IMR-90 (cell line): ENCODE results near the gene COL13A1. TPM values are rescaled to one million over a fixed set of nuclear protein-coding genes. Genes with fewer than 3 reads are reported as not detected.

ENCODE experiments used
- ATAC-seq: fragments of 200-7000 bp; cut with Tn5 transposase; 2 replicates; pipeline ENCODE4 v1.9.1; 2020; ENCODE audit warnings: low read depth, mild to moderate bottlenecking, moderate library complexity
- BruUV-seq: library from RNA; stranded (reverse); fragments of 400-500 nt; replicated peaks from 2 replicates; lab custom pipeline; 2021; lab: Mats Ljungman, UMichigan
- CTCF ChIA-PET: fragments of 300-600 bp; formaldehyde crosslinking; extraction: SDS; loops from one replicate; lab custom pipeline; 2021; ENCODE audit warnings: antibody characterized with exemption; lab: Yijun Ruan, JAX
- POLR2A ChIA-PET: fragments of 300-600 bp; sonication (Branson Sonifier 250); formaldehyde crosslinking; loops from one replicate; lab custom pipeline; 2022; ENCODE audit warnings: antibody characterized with exemption; ENCODE audit not compliant: unreplicated experiment; lab: Charles Lee
- DNase-seq: peaks from one replicate; pipeline ENCODE4 v3.0.0; 2013
- H2AFZ ChIP-seq: replicated peaks from 2 replicates; pipeline ENCODE3; 2013; ENCODE audit warnings: low read length, mild to moderate bottlenecking; ENCODE audit not compliant: poor library complexity
- H2AK5ac ChIP-seq: 2 replicates; pipeline ENCODE4 v1.6.1; 2013; ENCODE audit warnings: low read depth, low read length, inconsistent platforms
- H2AK9ac ChIP-seq: replicated peaks from 2 replicates; pipeline ENCODE3; 2013; ENCODE audit warnings: mild to moderate bottlenecking, low read depth, low read length, moderate library complexity; ENCODE audit not compliant: poor library complexity
- H2BK120ac ChIP-seq: 2 replicates; pipeline ENCODE4 v1.6.1; 2013; ENCODE audit warnings: low read depth, low read length, inconsistent platforms
- H2BK15ac ChIP-seq: 3 replicates; pipeline ENCODE4 v1.6.1; 2013; ENCODE audit warnings: low read depth, low read length, inconsistent platforms
- H2BK20ac ChIP-seq: 2 replicates; pipeline ENCODE4 v1.6.1; 2013; ENCODE audit warnings: low read depth, mild to moderate bottlenecking, inconsistent platforms, low read length, moderate library complexity
- H2BK5ac ChIP-seq: 2 replicates; pipeline ENCODE4 v1.6.1; 2013; ENCODE audit warnings: mild to moderate bottlenecking, low read depth, low read length, inconsistent platforms; ENCODE audit not compliant: poor library complexity, severe bottlenecking
- H3K14ac ChIP-seq: replicated peaks from 2 replicates; pipeline ENCODE4 v1.6.1; 2013; ENCODE audit warnings: low read depth, low read length, inconsistent platforms
- H3K18ac ChIP-seq: 2 replicates; pipeline ENCODE4 v1.6.1; 2013; ENCODE audit warnings: low read depth, low read length, control low read depth
- H3K23ac ChIP-seq: 2 replicates; pipeline ENCODE4 v1.6.1; 2013; ENCODE audit warnings: low read depth, low read length, inconsistent platforms
- H3K27ac ChIP-seq: 2 replicates; pipeline ENCODE4 v1.5.1; 2013; ENCODE audit warnings: mild to moderate bottlenecking, control low read depth, low read length; ENCODE audit not compliant: insufficient read depth
- H3K27me3 ChIP-seq: 2 replicates; pipeline ENCODE4 v1.6.1; 2013; ENCODE audit warnings: low read length; ENCODE audit not compliant: control insufficient read depth, insufficient read depth
- H3K36me3 ChIP-seq: 2 replicates; pipeline ENCODE4 v1.6.1; 2013; ENCODE audit warnings: low read length, mixed read lengths; ENCODE audit not compliant: control insufficient read depth, insufficient read depth
- H3K4ac ChIP-seq: 2 replicates; pipeline ENCODE4 v1.6.1; 2013; ENCODE audit warnings: low read depth, low read length, inconsistent platforms
- H3K4me1 ChIP-seq: 2 replicates; pipeline ENCODE4 v1.6.1; 2013; ENCODE audit warnings: low read length, mixed read lengths; ENCODE audit not compliant: control insufficient read depth, insufficient read depth
- H3K4me2 ChIP-seq: 2 replicates; pipeline ENCODE4 v1.6.1; 2013; ENCODE audit warnings: low read depth, mild to moderate bottlenecking, control low read depth, low read length, moderate library complexity
- H3K4me3 ChIP-seq: 2 replicates; pipeline ENCODE4 v1.5.1; 2013; ENCODE audit warnings: low read depth, mild to moderate bottlenecking, control low read depth, low read length, moderate library complexity; ENCODE audit not compliant: insufficient read depth
- H3K56ac ChIP-seq: 2 replicates; pipeline ENCODE4 v1.6.1; 2013; ENCODE audit warnings: low read length, inconsistent platforms; ENCODE audit not compliant: insufficient read depth; ENCODE audit errors: extremely low read depth
- H3K79me1 ChIP-seq, 2 experiments: 2 replicates each; pipeline ENCODE4 v1.6.1; 2013; ENCODE audit warnings: low read length in 2 of 2, inconsistent platforms in 1 of 2, low read depth in 1 of 2
- H3K9ac ChIP-seq: 2 replicates; pipeline ENCODE4 v1.6.1; 2013; ENCODE audit warnings: low read depth, low read length, control low read depth
- H3K9me1 ChIP-seq: 2 replicates; pipeline ENCODE4 v1.6.1; 2013; ENCODE audit warnings: low read length, inconsistent platforms; ENCODE audit not compliant: insufficient read depth
- H3K9me3 ChIP-seq: 2 replicates; pipeline ENCODE4 v1.6.1; 2013; ENCODE audit warnings: low read length; ENCODE audit not compliant: control insufficient read depth, insufficient read depth
- H4K20me1 ChIP-seq: 2 replicates; pipeline ENCODE4 v1.6.1; 2013; ENCODE audit warnings: low read length, inconsistent platforms; ENCODE audit not compliant: insufficient read depth
- H4K5ac ChIP-seq: 2 replicates; pipeline ENCODE4 v1.6.1; 2013; ENCODE audit warnings: mild to moderate bottlenecking, low read depth, low read length, control low read depth
- H4K8ac ChIP-seq, 2 experiments: 2 replicates each; pipeline ENCODE4 v1.6.1; 2013; ENCODE audit warnings: low read depth in 2 of 2, low read length in 2 of 2, control low read depth in 1 of 2, inconsistent platforms in 1 of 2
- H4K91ac ChIP-seq: 2 replicates; pipeline ENCODE4 v1.6.1; 2013; ENCODE audit warnings: low read depth, low read length, inconsistent platforms; ENCODE audit not compliant: insufficient read depth
- BHLHE40 ChIP-seq: fragments of 150-350 bp; IDR thresholded peaks from 2 replicates; pipeline ENCODE4 v1.6.1; 2016; ENCODE audit warnings: mild to moderate bottlenecking, low read depth, low read length
- CEBPB ChIP-seq: IDR thresholded peaks from 2 replicates; pipeline ENCODE4 v1.6.1; 2012; ENCODE audit warnings: low read depth, low read length, improper control_type of control experiment
- CHD1 ChIP-seq: IDR thresholded peaks from 2 replicates; pipeline ENCODE4 v1.6.1; 2012; ENCODE audit warnings: low read depth, low read length, improper control_type of control experiment
- CTCF ChIP-seq: conservative IDR thresholded peaks from 2 replicates; pipeline ENCODE4 v1.5.1; 2012; ENCODE audit warnings: mild to moderate bottlenecking, low read depth, low read length, improper control_type of control experiment
- ELK1 ChIP-seq: fragments of 150-350 bp; IDR thresholded peaks from 2 replicates; pipeline ENCODE4 v1.6.1; 2016; ENCODE audit warnings: low read depth, mild to moderate bottlenecking, low read length, moderate library complexity, borderline replicate concordance
- FOS ChIP-seq: fragments of 150-350 bp; IDR thresholded peaks from 2 replicates; pipeline ENCODE4 v1.6.1; 2016; ENCODE audit warnings: low read depth, low read length
- MAFK ChIP-seq: IDR thresholded peaks from 2 replicates; pipeline ENCODE4 v1.6.1; 2012; ENCODE audit warnings: low read depth, low read length, improper control_type of control experiment
- MAZ ChIP-seq: IDR thresholded peaks from 2 replicates; pipeline ENCODE4 v1.6.1; 2012; ENCODE audit warnings: low read depth, mild to moderate bottlenecking, low read length, improper control_type of control experiment, moderate library complexity, borderline replicate concordance
- MXI1 ChIP-seq: IDR thresholded peaks from 2 replicates; pipeline ENCODE4 v1.6.1; 2012; ENCODE audit warnings: low read depth, mild to moderate bottlenecking, low read length, moderate library complexity, borderline replicate concordance
- NFE2L2 ChIP-seq: fragments of 150-350 bp; IDR thresholded peaks from 2 replicates; pipeline ENCODE4 v1.6.1; 2016; ENCODE audit warnings: low read depth, mild to moderate bottlenecking, low read length
- POLR2A ChIP-seq: IDR thresholded peaks from 2 replicates; pipeline ENCODE4 v1.6.1; 2012; ENCODE audit warnings: mild to moderate bottlenecking, low read depth, low read length
- RAD21 ChIP-seq: IDR thresholded peaks from 2 replicates; pipeline ENCODE4 v1.6.1; 2012; ENCODE audit warnings: low read length, improper control_type of control experiment
- RCOR1 ChIP-seq: IDR thresholded peaks from 2 replicates; pipeline ENCODE4 v1.6.1; 2012; ENCODE audit warnings: mild to moderate bottlenecking, low read length, improper control_type of control experiment; ENCODE audit not compliant: insufficient replicate concordance
- RFX5 ChIP-seq: IDR thresholded peaks from 2 replicates; pipeline ENCODE4 v1.8.0; 2012; ENCODE audit warnings: low read depth, mild to moderate bottlenecking, low read length, moderate library complexity
- SMC3 ChIP-seq: fragments of 150-350 bp; IDR thresholded peaks from 2 replicates; pipeline ENCODE4 v1.6.1; 2016; ENCODE audit warnings: low read depth, mild to moderate bottlenecking, antibody characterized with exemption, low read length, moderate library complexity
- USF2 ChIP-seq: fragments of 150-350 bp; IDR thresholded peaks from 2 replicates; pipeline ENCODE4 v1.6.1; 2017; ENCODE audit warnings: mild to moderate bottlenecking, antibody characterized with exemption, low read length, low read depth
- WGBS, 2 experiments: methylation state at CpG; one replicate each; pipeline versions ENCODE4 v1.1.5 to v1.1.7; 2013; ENCODE audit warnings: missing lambda C conversion rate in 2 of 2; ENCODE audit not compliant: insufficient read length in 1 of 2; ENCODE audit errors: extremely low coverage in 2 of 2; 5-methylcytosine and 5-hydroxymethylcytosine counted together
- dilution Hi-C: fragments of 300-500 bp; cut with HindIII; formaldehyde crosslinking; loops from one replicate; pipeline ENCODE4 v1.14.3; 2018; ENCODE audit warnings: low sequenced_read_pairs; ENCODE audit not compliant: unreplicated experiment
- in situ Hi-C: fragments of 300-500 bp; cut with MboI; formaldehyde crosslinking; loops from 3 replicates; pipeline ENCODE4 v1.14.3; 2019; ENCODE audit warnings: low sequenced_read_pairs, inconsistent platforms, mixed read lengths
- intact Hi-C: fragments of 100-400 bp; cut with micrococcal nuclease; formaldehyde crosslinking; loops from 2 replicates; pipeline ENCODE4 v1.10.0; 2022
- polyA plus RNA-seq, 3 experiments: library from polyadenylated mRNA; depleted of rRNA; stranded (reverse); fragments of >200 nt; gene quantifications; 2 replicates each; pipeline ENCODE4 v1.2.3, GENCODE V29; 2012; ENCODE audit warnings: low replicate concordance in 1 of 3
- total RNA-seq: library from RNA; depleted of rRNA; stranded (reverse); fragments of >200 nt; gene quantifications from 2 replicates; pipeline ENCODE4 v1.2.3, GENCODE V29; 2012

The COL13A1 gene
- total and polyA plus RNA-seq, 2 of the 4 experiments (the other 2 are of a cell fraction), result 12.2 to 31.3 TPM

- Histone ChIP-seq H3K18ac (no peak overlapping the region), H4K5ac (no peak overlapping the region; the same call in 1 of the 2 replicates), H3K4ac (no peak overlapping the region), H3K23ac (no peak overlapping the region), H3K4me3 (no peak overlapping the region), H3K9me3 (no peaks in the 10 kb centered on the region), H3K36me3 (no peaks in the 10 kb centered on the region), H2BK120ac (no peak overlapping the region), H3K4me1 (peaks cover 20% of the 10 kb centered on the region; the same call in 1 of the 2 replicates), H2AK5ac (peak overlapping the region; percentile 8; the same call in 1 of the 2 replicates), H4K8ac (no peak overlapping the region), H3K4me2 (no peak overlapping the region), H3K27me3 (peaks cover 2% of the 10 kb centered on the region; the same call in 1 of the 2 replicates), H2BK5ac (no peak overlapping the region), H3K9me1 (peaks cover 6% of the 10 kb centered on the region; the same call in 1 of the 2 replicates), H3K9ac (no peak overlapping the region), H2BK15ac (no peak overlapping the region), H3K56ac (no peak overlapping the region), H2AFZ (no peak overlapping the region), H2AK9ac (no peak overlapping the region), H2BK20ac (no peak overlapping the region), H4K20me1 (no peaks in the 10 kb centered on the region), H3K27ac (no peak overlapping the region), H4K91ac (no peak overlapping the region), H3K14ac (no peak overlapping the region), H3K79me1 (no peaks in the 10 kb centered on the region)
- intact Hi-C loops (no loop called here), dilution Hi-C loops (no loop called here), in situ Hi-C loops (no loop called here)
- BruUV-seq, result no TSS peak
- TF ChIP-seq SMC3, result no peak
- no peak for TF ChIP-seq FOS
- no peak for TF ChIP-seq CHD1
- TF ChIP-seq MXI1, result no peak
- TF ChIP-seq RAD21, result no peak
- TF ChIP-seq RCOR1, result no peak
- TF ChIP-seq USF2, result no peak
- no peak for TF ChIP-seq MAZ
- TF ChIP-seq POLR2A, result no peak
- no peak for TF ChIP-seq CEBPB
- no peak for TF ChIP-seq CTCF
- TF ChIP-seq BHLHE40, result no peak
- no peak for TF ChIP-seq RFX5
- TF ChIP-seq NFE2L2, result no peak
- TF ChIP-seq ELK1, result no peak
- TF ChIP-seq MAFK, result no peak
- ChIA-PET CTCF (no interaction called here), POLR2A (no interaction called here)
- DNase-seq, result no peak
- 83% methylated on average over 1 of the region's 4 CpGs; no CpG with 5 or more reads in 1 of the 2 experiments for WGBS, 2 experiments
- no peak for ATAC-seq
Measured at GRCh38 chr10:69761320-69761719, 40.4 kb upstream of the COL13A1 start.
